NT2/D1 (cell line): ENCODE measurements around the gene RNU6-9.

Experiments
- DNase-seq: peaks from one replicate; pipeline ENCODE4 v3.0.0-alpha.2; 2011; ENCODE audit warnings: low read depth, low spot score
- H3K27me3 ChIP-seq: 2 replicates; pipeline ENCODE4 v1.6.0; 2011; ENCODE audit warnings: mild to moderate bottlenecking; ENCODE audit not compliant: insufficient read length, insufficient read depth
- H3K36me3 ChIP-seq: 2 replicates; pipeline ENCODE4 v1.6.1; 2011; ENCODE audit warnings: mild to moderate bottlenecking, low read length, mixed read lengths; ENCODE audit not compliant: insufficient read depth, insufficient read length
- H3K4me1 ChIP-seq: 2 replicates; pipeline ENCODE4 v1.5.1; 2011; ENCODE audit not compliant: insufficient read depth, insufficient read length
- H3K4me3 ChIP-seq: 2 replicates; pipeline ENCODE4 v1.5.1; 2011; ENCODE audit warnings: low read depth; ENCODE audit not compliant: insufficient read length
- H3K9ac ChIP-seq: 2 replicates; pipeline ENCODE4 v1.6.0; 2011; ENCODE audit warnings: low read depth; ENCODE audit not compliant: insufficient read length
- H3K9me3 ChIP-seq: 2 replicates; pipeline ENCODE4 v1.5.1; 2011; ENCODE audit warnings: mild to moderate bottlenecking, low read length; ENCODE audit not compliant: insufficient read depth
- SUZ12 ChIP-seq: IDR thresholded peaks from 2 replicates; pipeline ENCODE4 v1.6.1; 2011; ENCODE audit not compliant: insufficient read length, insufficient read depth; ENCODE audit errors: extremely low read depth
- YY1 ChIP-seq: IDR thresholded peaks from 2 replicates; pipeline ENCODE4 v1.6.1; 2011; ENCODE audit not compliant: insufficient read length, insufficient read depth
- ZNF274 ChIP-seq: IDR thresholded peaks from 2 replicates; pipeline ENCODE4 v1.6.1; 2011; ENCODE audit warnings: mild to moderate bottlenecking, low read depth, low read length

Gene RNU6-9

DNA sequence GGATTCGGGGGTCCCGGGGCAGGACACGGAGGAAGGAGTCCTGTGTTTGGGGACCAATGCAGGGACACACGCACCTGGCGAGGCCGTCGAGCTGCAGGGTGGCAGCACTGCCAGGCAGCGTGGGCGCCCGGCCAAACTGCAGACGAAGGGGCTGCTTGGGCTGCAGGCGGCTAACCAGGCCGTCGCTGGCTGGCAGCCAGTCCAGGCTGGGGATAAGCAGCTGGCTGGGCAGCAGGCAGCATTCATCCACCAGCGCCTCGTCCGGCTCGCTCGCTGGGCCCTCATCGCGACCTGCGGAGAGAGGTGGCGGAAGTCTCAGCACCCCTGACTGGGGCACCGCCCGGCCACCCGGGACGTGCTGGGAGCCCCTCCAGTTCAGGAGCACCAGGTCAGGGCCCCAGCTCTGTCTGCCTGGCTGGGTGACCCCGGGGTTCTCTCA is 22.3 kb upstream of the RNU6-9 start:
- no peak overlapping the region for H3K4me3 ChIP-seq
- no peak overlapping the region for H3K9ac ChIP-seq
- TF ChIP-seq YY1 (no peak), ZNF274 (no peak), SUZ12 (no peak)
- no peaks in the 10 kb centered on the region for H3K9me3 ChIP-seq
- no peak for DNase-seq
- H3K36me3 ChIP-seq = peaks cover 56% of the 10 kb centered on the region
- H3K27me3 ChIP-seq = no peaks in the 10 kb centered on the region
- H3K4me1 ChIP-seq = peaks cover 33% of the 10 kb centered on the region

DNA sequence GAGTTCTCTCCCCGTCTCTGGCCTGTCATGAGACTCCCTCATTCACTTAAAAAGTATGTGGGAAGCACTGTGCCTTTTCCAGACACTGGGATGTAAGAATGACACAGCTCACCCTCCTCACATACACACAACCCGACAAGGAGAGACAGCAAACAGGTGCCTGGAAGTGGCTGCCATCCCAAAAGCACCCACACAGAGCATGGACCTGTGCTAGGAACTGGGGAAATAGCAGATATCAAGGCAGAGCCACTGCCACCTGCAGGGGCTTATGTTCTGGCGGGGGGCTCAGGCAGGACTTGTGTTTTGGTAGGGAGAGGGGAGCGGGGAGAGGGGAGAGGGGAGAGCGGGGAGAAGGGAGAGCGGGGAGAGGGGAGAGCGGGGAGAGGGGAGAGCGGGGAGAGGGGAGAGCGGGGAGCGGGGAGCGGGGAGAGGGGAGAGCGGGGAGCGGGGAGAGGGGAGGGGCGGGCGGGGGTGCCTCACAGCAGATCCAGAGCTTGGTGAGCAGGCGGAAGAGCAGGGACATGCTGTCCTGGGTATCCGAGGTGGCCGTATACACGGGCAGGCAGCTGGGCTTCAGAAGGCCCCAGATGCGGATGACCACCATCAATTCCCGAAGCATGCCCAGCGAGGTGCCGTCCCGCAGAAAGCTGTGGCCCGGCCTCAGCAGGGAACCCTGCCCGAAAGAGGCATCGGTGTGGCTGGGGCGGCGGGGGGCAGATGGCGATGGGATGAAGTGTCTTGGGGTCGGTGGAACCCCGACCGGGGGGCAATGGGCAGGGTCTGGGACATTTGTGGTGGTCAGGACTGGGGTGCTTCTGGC is 21.6 kb upstream of the RNU6-9 start:
- Histone ChIP-seq H3K9me3 (no peaks in the 10 kb centered on the region), H3K4me1 (peaks cover 33% of the 10 kb centered on the region), H3K4me3 (no peak overlapping the region), H3K36me3 (peaks cover 62% of the 10 kb centered on the region), H3K27me3 (no peaks in the 10 kb centered on the region), H3K9ac (peak overlapping the region; percentile 33)
- TF ChIP-seq ZNF274 (no peak), SUZ12 (no peak), YY1 (no peak)
- DNase-seq = no peak

DNA sequence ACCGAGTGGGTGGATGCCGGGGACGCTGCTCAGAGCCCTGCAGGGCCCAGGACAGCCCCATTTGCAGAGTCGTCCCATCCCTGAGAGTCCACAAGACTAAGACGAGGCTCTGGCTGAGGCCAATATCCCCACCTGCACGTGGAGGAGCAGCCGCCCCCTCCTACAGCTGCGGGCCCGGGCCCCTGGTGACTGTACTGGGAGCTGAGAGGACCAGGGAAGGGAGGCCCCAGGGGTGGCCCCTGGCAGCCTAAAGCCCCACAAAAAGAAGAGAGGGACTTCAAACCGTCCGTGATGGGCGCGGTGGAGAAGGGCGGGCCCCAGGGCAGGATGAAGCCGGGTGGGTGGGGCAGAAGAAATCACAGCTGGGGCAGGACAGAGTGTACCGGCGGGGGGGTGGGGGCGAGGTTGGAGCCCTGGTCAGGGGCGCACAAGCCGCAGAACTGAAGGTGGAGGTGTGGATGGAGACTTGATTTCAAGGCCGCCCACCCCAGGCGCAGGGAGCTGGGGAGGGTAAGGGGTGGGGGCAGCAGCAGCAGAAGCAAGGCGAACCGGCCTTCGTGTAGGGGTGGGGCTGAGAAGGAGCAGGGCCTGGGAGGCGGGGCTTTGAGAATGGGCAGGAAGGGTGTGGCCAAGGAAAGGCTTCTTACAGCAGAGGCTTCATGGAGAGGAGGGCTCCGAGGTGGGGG is 20.9 kb upstream of the RNU6-9 start:
- Histone ChIP-seq H3K9me3 (no peaks in the 10 kb centered on the region), H3K4me1 (peaks cover 29% of the 10 kb centered on the region), H3K9ac (peak overlapping the region; percentile 33), H3K4me3 (no peak overlapping the region), H3K27me3 (no peaks in the 10 kb centered on the region), H3K36me3 (peaks cover 68% of the 10 kb centered on the region)
- no peak for TF ChIP-seq ZNF274
- TF ChIP-seq YY1 = no peak
- DNase-seq = peak; percentile 76

DNA sequence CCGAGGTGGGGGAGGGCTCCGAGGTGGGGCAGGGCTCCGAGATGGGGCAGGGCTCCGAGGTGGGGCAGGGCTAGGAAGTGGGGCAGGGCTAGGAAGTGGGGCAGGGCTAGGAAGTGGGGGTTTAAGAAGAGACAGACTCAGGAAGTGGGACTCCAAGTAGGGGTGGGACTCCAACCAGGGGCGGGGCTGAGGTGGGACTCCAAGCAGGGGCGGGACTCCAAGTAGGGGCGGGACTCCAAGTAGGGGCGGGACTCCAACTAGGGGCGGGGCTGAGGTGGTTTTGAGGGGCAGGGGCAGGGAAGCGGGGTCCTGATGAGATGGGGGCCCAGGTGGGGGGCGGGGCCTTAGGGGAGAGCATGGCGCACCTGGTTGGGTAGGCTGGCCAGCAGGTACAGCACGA is 20.2 kb upstream of the RNU6-9 start:
- no peak for TF ChIP-seq YY1
- TF ChIP-seq ZNF274 = no peak
- TF ChIP-seq SUZ12 = no peak
- Histone ChIP-seq H3K27me3 (no peaks in the 10 kb centered on the region), H3K9ac (no peak overlapping the region), H3K4me1 (peaks cover 22% of the 10 kb centered on the region), H3K36me3 (peaks cover 61% of the 10 kb centered on the region), H3K9me3 (no peaks in the 10 kb centered on the region), H3K4me3 (no peak overlapping the region)
- peak; percentile 62 for DNase-seq

DNA sequence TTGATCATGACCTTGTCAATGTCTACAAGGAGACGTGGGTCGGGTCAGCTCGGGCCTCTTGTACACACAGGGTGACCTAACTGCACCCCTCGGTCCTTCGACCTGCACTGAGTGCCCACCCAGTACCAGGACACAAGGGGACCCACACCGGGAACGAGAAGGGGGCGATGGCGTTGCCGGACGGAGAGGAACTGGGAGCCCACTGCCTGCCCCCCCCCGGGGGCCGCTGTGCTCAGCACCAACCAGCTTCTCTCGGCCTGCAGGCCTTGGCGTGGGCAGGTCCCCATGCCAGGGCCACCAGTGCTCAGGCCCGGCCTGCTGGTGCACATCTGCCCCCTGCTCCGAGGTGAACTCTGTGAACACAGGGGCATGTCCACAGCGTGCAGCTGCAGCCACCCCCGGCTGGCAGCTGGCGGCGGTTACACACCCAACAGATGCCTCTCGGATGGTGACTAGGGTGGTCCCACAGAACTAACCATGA is 19.7 kb upstream of the RNU6-9 start:
- Histone ChIP-seq H3K4me1 (peaks cover 17% of the 10 kb centered on the region), H3K27me3 (no peaks in the 10 kb centered on the region), H3K4me3 (no peak overlapping the region), H3K36me3 (peaks cover 56% of the 10 kb centered on the region), H3K9me3 (no peaks in the 10 kb centered on the region), H3K9ac (peak overlapping the region; percentile 9)
- TF ChIP-seq ZNF274 (no peak), YY1 (no peak), SUZ12 (no peak)
- no peak for DNase-seq

DNA sequence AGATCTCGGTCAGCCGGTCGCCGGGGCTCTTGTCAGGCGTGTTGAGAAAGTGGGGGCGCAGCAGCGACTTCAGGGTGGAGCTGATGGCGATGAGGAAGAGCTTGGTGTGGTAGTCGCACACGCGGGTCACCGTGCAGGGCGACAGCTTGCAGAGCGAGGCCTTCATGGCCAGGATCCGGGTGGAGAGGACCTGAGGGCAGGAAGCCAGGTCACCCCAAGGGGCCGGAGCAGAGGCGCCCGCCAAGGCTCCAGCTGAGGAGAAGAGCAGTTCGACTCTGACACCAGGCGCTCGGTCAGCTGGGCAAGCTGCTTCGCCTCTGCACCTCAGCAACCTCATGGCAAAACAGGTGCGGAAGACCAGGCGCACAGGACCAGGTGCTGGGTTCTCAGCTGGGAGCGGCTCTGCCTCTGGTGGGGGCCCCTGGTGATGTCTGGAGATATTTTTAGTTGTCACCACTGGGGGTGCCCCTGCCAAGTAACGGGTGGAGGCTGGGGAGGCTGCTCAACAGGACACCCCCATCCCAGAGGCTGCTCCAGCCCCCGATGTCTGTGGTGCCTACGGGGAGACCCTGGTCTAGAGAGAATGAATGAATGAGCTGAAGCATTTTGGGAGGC is 17.9 kb upstream of the RNU6-9 start:
- TF ChIP-seq YY1 (no peak), ZNF274 (no peak)
- H3K9me3 ChIP-seq = no peaks in the 10 kb centered on the region
- H3K36me3 ChIP-seq = peaks cover 55% of the 10 kb centered on the region
- no peak overlapping the region for H3K9ac ChIP-seq
- H3K4me3 ChIP-seq = no peak overlapping the region
- no peak for DNase-seq
- H3K27me3 ChIP-seq = no peaks in the 10 kb centered on the region
- peaks cover 8% of the 10 kb centered on the region for H3K4me1 ChIP-seq

DNA sequence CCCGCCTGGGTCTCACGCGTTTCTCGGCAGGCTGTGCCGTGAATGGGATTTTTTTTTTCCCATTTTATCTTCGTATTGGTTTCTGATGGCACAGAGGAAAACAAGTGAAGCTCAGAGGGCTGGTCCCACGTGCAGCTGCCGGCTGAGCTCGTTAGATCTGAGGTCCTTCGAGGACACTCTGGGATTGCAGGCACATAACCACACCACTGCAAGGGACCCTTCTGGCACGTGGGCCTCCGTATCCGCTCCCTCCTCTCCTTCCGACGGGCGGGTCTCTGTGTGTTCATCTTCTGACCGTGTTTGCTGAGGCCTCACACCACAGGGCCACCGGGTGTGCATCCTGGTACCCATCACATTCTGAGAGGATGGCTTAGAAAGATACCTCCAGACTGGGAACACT is 17.2 kb upstream of the RNU6-9 start:
- no peak for TF ChIP-seq ZNF274
- TF ChIP-seq YY1 = no peak
- no peak for TF ChIP-seq SUZ12
- H3K9me3 ChIP-seq = no peaks in the 10 kb centered on the region
- H3K36me3 ChIP-seq = peaks cover 51% of the 10 kb centered on the region
- no peak overlapping the region for H3K9ac ChIP-seq
- no peaks in the 10 kb centered on the region for H3K27me3 ChIP-seq
- DNase-seq = no peak
- peaks cover 6% of the 10 kb centered on the region for H3K4me1 ChIP-seq
- H3K4me3 ChIP-seq = no peak overlapping the region
